Ishikawa (cell line): Measurements from ENCODE around the gene RXYLT1.

Source experiments
- CEBPB ChIP-seq: IDR thresholded peaks from 2 replicates; pipeline ENCODE4 v1.6.1; 2012
- CREB1 ChIP-seq: IDR thresholded peaks from 2 replicates; pipeline ENCODE4 v1.6.1; 2012; ENCODE audit warnings: low read depth
- EGR1 ChIP-seq: IDR thresholded peaks from 2 replicates; pipeline ENCODE4 v1.6.1; 2012
- EP300 ChIP-seq: IDR thresholded peaks from 2 replicates; pipeline ENCODE4 v1.6.1; 2012; ENCODE audit warnings: borderline replicate concordance
- FOXM1 ChIP-seq: IDR thresholded peaks from 2 replicates; pipeline ENCODE4 v1.6.1; 2012; ENCODE audit warnings: low read depth, borderline replicate concordance
- NFIC ChIP-seq: IDR thresholded peaks from 2 replicates; pipeline ENCODE4 v1.6.1; 2012
- RAD21 ChIP-seq: IDR thresholded peaks from 2 replicates; pipeline ENCODE4 v1.6.1; 2012; ENCODE audit warnings: low read depth
- TAF1 ChIP-seq: IDR thresholded peaks from 2 replicates; pipeline ENCODE4 v1.6.1; 2012; ENCODE audit warnings: low read depth, mild to moderate bottlenecking
- TCF12 ChIP-seq: IDR thresholded peaks from 2 replicates; pipeline ENCODE4 v1.6.1; 2012; ENCODE audit warnings: low read depth
- TEAD4 ChIP-seq: IDR thresholded peaks from 2 replicates; pipeline ENCODE4 v1.6.1; 2012
- YY1 ChIP-seq: IDR thresholded peaks from 2 replicates; pipeline ENCODE4 v1.6.1; 2012; ENCODE audit warnings: low read depth
- ZBTB7A ChIP-seq: IDR thresholded peaks from 2 replicates; pipeline ENCODE4 v1.6.1; 2012; ENCODE audit warnings: low read depth
- TF ChIP-seq, protein P1 (sequence below): IDR thresholded peaks from 2 replicates; pipeline ENCODE4 v1.6.1; 2012
- TF ChIP-seq, protein P2 (sequence below): IDR thresholded peaks from 2 replicates; pipeline ENCODE4 v1.6.1; 2012; ENCODE audit warnings: low read depth, mild to moderate bottlenecking
- TF ChIP-seq, protein P3 (sequence below): IDR thresholded peaks from 2 replicates; pipeline ENCODE4 v1.6.1; 2012

RXYLT1 gene

DNA sequence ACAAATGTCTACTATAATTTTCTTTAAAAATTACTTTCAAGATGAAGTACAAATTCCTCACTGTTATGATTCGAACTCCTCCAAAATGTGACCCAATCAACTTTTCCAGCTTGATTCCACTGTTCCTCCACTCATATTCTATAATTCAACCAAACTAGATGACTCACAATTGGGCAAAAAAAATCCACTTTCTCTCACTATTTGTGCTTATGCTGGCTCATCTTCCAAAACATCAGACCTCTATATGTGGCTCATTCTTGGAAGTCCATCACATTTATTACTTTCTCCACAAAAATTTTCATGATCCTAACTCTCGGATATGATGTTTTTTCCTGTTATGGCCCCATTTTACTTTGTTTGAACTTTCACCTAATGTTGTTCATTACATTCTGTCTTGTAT lies 26.9 kb upstream of the RXYLT1 start:
- TF ChIP-seq RAD21 (no peak), YY1 (no peak), ZBTB7A (no peak), EP300 (no peak), CEBPB (no peak), FOXM1 (no peak), CREB1 (no peak), TAF1 (no peak), TCF12 (no peak), NFIC (no peak), TEAD4 (no peak), EGR1 (no peak)
- TF ChIP-seq, protein P1, sequence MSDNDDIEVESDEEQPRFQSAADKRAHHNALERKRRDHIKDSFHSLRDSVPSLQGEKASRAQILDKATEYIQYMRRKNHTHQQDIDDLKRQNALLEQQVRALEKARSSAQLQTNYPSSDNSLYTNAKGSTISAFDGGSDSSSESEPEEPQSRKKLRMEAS, result no peak
- TF ChIP-seq, protein P2, sequence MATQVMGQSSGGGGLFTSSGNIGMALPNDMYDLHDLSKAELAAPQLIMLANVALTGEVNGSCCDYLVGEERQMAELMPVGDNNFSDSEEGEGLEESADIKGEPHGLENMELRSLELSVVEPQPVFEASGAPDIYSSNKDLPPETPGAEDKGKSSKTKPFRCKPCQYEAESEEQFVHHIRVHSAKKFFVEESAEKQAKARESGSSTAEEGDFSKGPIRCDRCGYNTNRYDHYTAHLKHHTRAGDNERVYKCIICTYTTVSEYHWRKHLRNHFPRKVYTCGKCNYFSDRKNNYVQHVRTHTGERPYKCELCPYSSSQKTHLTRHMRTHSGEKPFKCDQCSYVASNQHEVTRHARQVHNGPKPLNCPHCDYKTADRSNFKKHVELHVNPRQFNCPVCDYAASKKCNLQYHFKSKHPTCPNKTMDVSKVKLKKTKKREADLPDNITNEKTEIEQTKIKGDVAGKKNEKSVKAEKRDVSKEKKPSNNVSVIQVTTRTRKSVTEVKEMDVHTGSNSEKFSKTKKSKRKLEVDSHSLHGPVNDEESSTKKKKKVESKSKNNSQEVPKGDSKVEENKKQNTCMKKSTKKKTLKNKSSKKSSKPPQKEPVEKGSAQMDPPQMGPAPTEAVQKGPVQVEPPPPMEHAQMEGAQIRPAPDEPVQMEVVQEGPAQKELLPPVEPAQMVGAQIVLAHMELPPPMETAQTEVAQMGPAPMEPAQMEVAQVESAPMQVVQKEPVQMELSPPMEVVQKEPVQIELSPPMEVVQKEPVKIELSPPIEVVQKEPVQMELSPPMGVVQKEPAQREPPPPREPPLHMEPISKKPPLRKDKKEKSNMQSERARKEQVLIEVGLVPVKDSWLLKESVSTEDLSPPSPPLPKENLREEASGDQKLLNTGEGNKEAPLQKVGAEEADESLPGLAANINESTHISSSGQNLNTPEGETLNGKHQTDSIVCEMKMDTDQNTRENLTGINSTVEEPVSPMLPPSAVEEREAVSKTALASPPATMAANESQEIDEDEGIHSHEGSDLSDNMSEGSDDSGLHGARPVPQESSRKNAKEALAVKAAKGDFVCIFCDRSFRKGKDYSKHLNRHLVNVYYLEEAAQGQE, result no peak
- TF ChIP-seq, protein P3, sequence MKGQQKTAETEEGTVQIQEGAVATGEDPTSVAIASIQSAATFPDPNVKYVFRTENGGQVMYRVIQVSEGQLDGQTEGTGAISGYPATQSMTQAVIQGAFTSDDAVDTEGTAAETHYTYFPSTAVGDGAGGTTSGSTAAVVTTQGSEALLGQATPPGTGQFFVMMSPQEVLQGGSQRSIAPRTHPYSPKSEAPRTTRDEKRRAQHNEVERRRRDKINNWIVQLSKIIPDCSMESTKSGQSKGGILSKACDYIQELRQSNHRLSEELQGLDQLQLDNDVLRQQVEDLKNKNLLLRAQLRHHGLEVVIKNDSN, result no peak

DNA sequence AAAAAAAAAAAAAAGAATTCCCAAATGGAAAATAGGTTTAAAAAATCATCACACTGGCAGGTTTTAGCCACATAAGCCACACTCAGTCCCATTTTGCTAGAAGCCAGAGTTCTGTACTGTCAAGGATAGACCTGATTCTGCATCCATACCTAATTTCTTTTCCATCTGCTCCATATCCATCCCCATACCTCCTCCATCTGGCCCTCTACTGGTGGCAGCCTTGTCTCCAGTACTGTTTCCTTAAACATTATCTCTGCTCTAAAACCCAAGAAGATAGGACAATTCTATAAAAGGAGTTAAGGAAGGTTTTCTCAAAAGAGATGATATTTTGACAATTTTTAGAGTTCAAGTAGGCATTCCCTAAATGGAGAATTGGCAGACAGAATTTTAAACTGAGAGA lies 26.0 kb upstream of the RXYLT1 start:
- TF ChIP-seq EGR1 (no peak), TCF12 (no peak), EP300 (no peak), CREB1 (no peak), RAD21 (peak; percentile 11; the same call in 1 of the 2 replicates)
- TF ChIP-seq, protein P2, result no peak
- TF ChIP-seq, protein P3, result no peak

DNA sequence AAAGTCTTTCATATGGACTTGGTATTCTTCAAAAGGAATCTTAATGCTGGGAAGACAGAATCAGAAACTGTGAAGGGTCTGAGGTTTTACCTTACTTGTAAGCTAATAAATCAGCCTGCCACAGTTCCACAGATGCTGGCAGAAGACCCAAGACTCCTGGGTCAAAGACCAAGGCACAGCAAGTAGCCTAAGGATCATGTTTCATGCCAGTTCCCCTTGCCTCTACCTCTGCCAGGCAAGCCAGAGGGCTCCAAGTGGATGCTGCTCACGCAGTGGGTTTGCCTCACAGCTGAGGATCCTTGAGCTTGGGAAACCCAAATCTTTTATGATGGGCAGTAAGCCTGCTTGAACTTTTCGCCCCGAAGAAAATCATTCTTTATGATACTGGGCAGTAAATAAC lies 15.2 kb upstream of the RXYLT1 start:
- TF ChIP-seq NFIC (0 out of 2 replicates have a peak, but pooled peaks have one; percentile 15), TEAD4 (no peak)

DNA sequence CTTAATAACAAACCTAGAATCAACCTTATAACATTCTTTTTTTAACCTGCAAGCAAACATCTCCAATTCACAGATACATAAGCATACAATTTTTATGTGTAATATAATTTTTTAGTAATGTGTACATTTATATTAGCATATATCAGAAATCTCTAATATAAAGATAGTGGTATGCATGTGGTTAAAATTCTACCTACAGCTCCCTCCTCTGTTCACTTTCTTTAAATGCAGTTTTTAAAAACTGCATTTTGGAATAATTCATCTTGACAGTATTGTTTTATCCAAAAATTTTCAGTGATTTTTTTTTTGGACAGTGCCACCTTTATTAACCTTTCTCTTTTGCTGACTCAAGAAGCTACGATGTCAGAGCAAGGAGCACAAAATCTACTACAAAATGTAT lies 13.2 kb upstream of the RXYLT1 start:
- peak; percentile 48 for TF ChIP-seq RAD21
- no peak for TF ChIP-seq TAF1
- TF ChIP-seq ZBTB7A, result no peak

DNA sequence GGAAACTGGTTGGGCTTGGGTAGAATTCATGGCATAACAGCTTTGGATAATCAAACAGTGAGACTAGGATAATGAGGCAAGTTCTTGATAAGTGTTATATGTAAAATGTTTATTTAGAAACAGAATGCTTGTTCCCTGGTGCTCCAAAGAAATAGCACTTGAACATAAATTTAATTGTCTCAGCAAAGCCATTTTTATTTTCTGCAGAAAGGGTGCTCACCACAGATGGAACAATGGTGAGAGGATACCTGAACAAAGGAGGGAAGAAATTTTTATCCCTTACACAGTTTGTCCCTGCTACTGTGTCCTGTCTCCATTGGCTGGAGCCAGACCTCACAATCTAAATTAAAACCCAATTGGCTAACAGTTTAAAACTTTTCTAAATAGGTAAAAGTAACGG lies 9.3 kb upstream of the RXYLT1 start:
- TF ChIP-seq, protein P1, result no peak
- TF ChIP-seq FOXM1, result no peak

DNA sequence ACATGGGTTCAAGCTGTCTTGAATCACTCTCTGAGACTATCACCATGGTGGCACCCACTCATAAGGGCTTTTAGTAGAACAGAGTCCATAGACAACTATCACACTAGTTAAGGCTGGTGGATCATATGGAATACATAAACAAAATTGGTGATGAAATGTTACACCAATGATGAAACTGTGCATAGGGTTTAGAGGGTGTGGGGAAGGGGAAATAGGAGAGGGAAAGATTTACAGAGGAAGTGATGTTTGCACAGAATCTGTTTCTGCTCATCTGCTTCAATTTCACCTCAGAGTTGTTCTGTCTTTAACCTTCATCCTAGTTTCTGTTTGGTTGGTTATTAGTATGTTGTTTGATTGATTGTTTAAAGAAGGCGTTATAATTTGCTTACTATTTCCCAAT lies 2.4 kb upstream of the RXYLT1 start:
- TF ChIP-seq, protein P2, result no peak
- TF ChIP-seq, protein P3, result no peak
- no peak for TF ChIP-seq EGR1
- no peak for TF ChIP-seq RAD21
- TF ChIP-seq TEAD4, result no peak
- no peak for TF ChIP-seq CEBPB
- no peak for TF ChIP-seq TAF1
- TF ChIP-seq TCF12, result no peak
- no peak for TF ChIP-seq FOXM1
